ENCODE measurements around the gene GNAQ. TPM values are rescaled to one million over a fixed set of nuclear protein-coding genes. Genes with fewer than 3 reads are reported as not detected.

Gene GNAQ
- total and polyA plus RNA-seq, 4 donors, result 6.8 to 19.6 (median 12.6) TPM

GRCh38 chr9:77817590-77818311 is 213.9 kb downstream of the GNAQ start:
- DNase-seq (ENCODE audit: low spot score), result no peak
- Histone ChIP-seq H3K9ac (ENCODE audit: low read depth in 1 of 2, low read length in 2 of 2) (no peak overlapping the region), H3K9me3 (ENCODE audit: control insufficient read depth in 4 of 4, low read length in 3 of 4) (no peaks in the 10 kb centered on the region), H3K36me3 (ENCODE audit: control insufficient read depth in 4 of 4, insufficient read depth in 3 of 4, low read depth in 1 of 4, low read length in 3 of 4) (peaks cover 0 to 8% (median 4%) of the 10 kb centered on the region in 4 donors), H3K4me1 (ENCODE audit: control insufficient read depth in 4 of 4, insufficient read depth in 4 of 4, low read length in 3 of 4) (no peaks in the 10 kb centered on the region), H3K27ac (ENCODE audit: low read depth in 1 of 2, low read length in 2 of 2) (no peak overlapping the region), H3K27me3 (ENCODE audit: control insufficient read depth in 4 of 4, insufficient read depth in 4 of 4, low read length in 3 of 4) (no peaks in the 10 kb centered on the region), H3K4me3 (ENCODE audit: low read depth in 1 of 3, low read length in 3 of 3) (no peak overlapping the region)
- TF ChIP-seq SP1 (IDR thresholded peaks at IDR 0.05), result no peak
- TF ChIP-seq JUND (IDR thresholded peaks at IDR 0.05), result no peak
- no peak for TF ChIP-seq HNF4G (IDR thresholded peaks at IDR 0.05)
- no peak for TF ChIP-seq FOXA2 (IDR thresholded peaks at IDR 0.05)
- no peak for TF ChIP-seq NR2F2 (IDR thresholded peaks at IDR 0.05)
- no peak for TF ChIP-seq TAF1 (conservative IDR thresholded peaks at IDR 0.05)
- no peak for TF ChIP-seq RAD21 (IDR thresholded peaks at IDR 0.05)
- TF ChIP-seq CTCF (IDR thresholded peaks at IDR 0.05; ENCODE audit: low read depth, low read length, missing input control), result no peak
- 96% methylated on average over 7 of the region's 7 CpGs for WGBS

- peaks cover 0 to 8% (median 4%) of the 10 kb centered on the region in 4 donors for H3K36me3 ChIP-seq (ENCODE audit: control insufficient read depth in 4 of 4, insufficient read depth in 3 of 4, low read depth in 1 of 4, low read length in 3 of 4)
- no peaks in the 10 kb centered on the region for H3K27me3 ChIP-seq (ENCODE audit: control insufficient read depth in 4 of 4, insufficient read depth in 4 of 4, low read length in 3 of 4)
- no peak for DNase-seq (ENCODE audit: low spot score)
- no peak overlapping the region for H3K27ac ChIP-seq (ENCODE audit: low read depth in 1 of 2, low read length in 2 of 2)
- H3K9ac ChIP-seq (ENCODE audit: low read depth in 1 of 2, low read length in 2 of 2), result no peak overlapping the region
- TF ChIP-seq SP1 (IDR thresholded peaks at IDR 0.05) (no peak), JUND (IDR thresholded peaks at IDR 0.05) (no peak), ZBTB33 (IDR thresholded peaks at IDR 0.05) (no peak), FOXA2 (IDR thresholded peaks at IDR 0.05) (no peak), NR2F2 (IDR thresholded peaks at IDR 0.05) (no peak), CTCF (IDR thresholded peaks at IDR 0.05; ENCODE audit: low read depth, low read length, missing input control) (no peak), YY1 (IDR thresholded peaks at IDR 0.05) (no peak), EGR1 (IDR thresholded peaks at IDR 0.05; ENCODE audit: low read depth in 2 of 2) (no peak), HNF4A (conservative IDR thresholded peaks at IDR 0.05) (no peak), ATF3 (IDR thresholded peaks at IDR 0.05) (no peak), FOXA1 (IDR thresholded peaks at IDR 0.05) (no peak), MAX (IDR thresholded peaks at IDR 0.05) (no peak), TAF1 (conservative IDR thresholded peaks at IDR 0.05) (no peak)
- WGBS, result 96% methylated on average over 6 of the region's 6 CpGs
- H3K9me3 ChIP-seq (ENCODE audit: control insufficient read depth in 4 of 4, low read length in 3 of 4), result no peaks in the 10 kb centered on the region
- H3K4me1 ChIP-seq (ENCODE audit: control insufficient read depth in 4 of 4, insufficient read depth in 4 of 4, low read length in 3 of 4), result no peaks in the 10 kb centered on the region
- no peak overlapping the region for H3K4me3 ChIP-seq (ENCODE audit: low read depth in 1 of 3, low read length in 3 of 3)
Measured at GRCh38 chr9:77816641-77817341, 214.8 kb downstream of the GNAQ start.
